ENCODE data around the gene DNM3. TPM values are rescaled to one million over a fixed set of nuclear protein-coding genes. Genes with fewer than 3 reads are reported as not detected.

DNM3 gene
- total RNA-seq, 1 experiment from 2014 or later = 2.7 TPM

GRCh38 chr1:172386046-172386445, 544.7 kb downstream of the DNM3 start:
- Histone ChIP-seq H3K4me2 (ENCODE audit: insufficient read depth, insufficient read length, low read length) (no peak overlapping the region), H2AFZ (ENCODE audit: low read length) (no peak overlapping the region), H3K9ac (ENCODE audit: extremely low read depth, insufficient read length, low read length) (no peak overlapping the region), H3K4me1 (ENCODE audit: insufficient read depth, low read length) (peaks cover 5% of the 10 kb centered on the region; the same call in 1 of the 2 replicates), H3K79me2 (ENCODE audit: insufficient read depth, low read length) (no peaks in the 10 kb centered on the region), H3K9me3 (ENCODE audit: control insufficient read depth, low read depth, low read length) (no peaks in the 10 kb centered on the region), H3K27me3 (ENCODE audit: insufficient read depth, low read length) (no peaks in the 10 kb centered on the region), H3K4ac (ENCODE audit: low read depth, low read length) (no peak overlapping the region), H3K27ac (ENCODE audit: insufficient read length, low read depth, low read length) (no peak overlapping the region), H2BK12ac (ENCODE audit: insufficient read length, low read depth, low read length) (no peak overlapping the region), H3K23ac (ENCODE audit: insufficient read length, low read depth, low read length) (no peak overlapping the region), H2AK5ac (ENCODE audit: insufficient read length, low read length) (no peak overlapping the region), H2BK15ac (ENCODE audit: low read depth, low read length) (no peak overlapping the region), H4K20me1 (ENCODE audit: control insufficient read depth, insufficient read depth, insufficient read length) (no peaks in the 10 kb centered on the region), H2BK20ac (ENCODE audit: low read depth, low read length, poor library complexity, severe bottlenecking) (no peak overlapping the region), H3K79me1 (ENCODE audit: insufficient read depth, low read depth, low read length, poor library complexity, severe bottlenecking) (no peaks in the 10 kb centered on the region), H2BK120ac (ENCODE audit: low read depth, low read length, poor library complexity, severe bottlenecking) (no peak overlapping the region), H3K23me2 (ENCODE audit: insufficient read length, low read depth, low read length, poor library complexity, severe bottlenecking) (no peaks in the 10 kb centered on the region), H3K56ac (ENCODE audit: insufficient read length, low read depth, low read length) (no peak overlapping the region), H3K18ac (ENCODE audit: insufficient read length, low read depth, low read length) (no peak overlapping the region), H4K91ac (ENCODE audit: insufficient read length, low read depth, low read length) (no peak overlapping the region), H3T11ph (ENCODE audit: low read length) (no peak overlapping the region), H2BK5ac (ENCODE audit: insufficient read length, low read length) (no peak overlapping the region), H3K14ac (ENCODE audit: insufficient read depth, low read length) (no peak overlapping the region), H4K8ac (replicated peaks; ENCODE audit: insufficient read length, low read depth, low read length) (no peak overlapping the region), H4K5ac (ENCODE audit: insufficient read length, low read depth, low read length) (no peak overlapping the region)
- TF ChIP-seq CTCF (conservative IDR thresholded peaks at IDR 0.05) = no peak
- H3K9me3 Mint-ChIP-seq = no peaks in the 10 kb centered on the region
- H3K4me1 Mint-ChIP-seq = peaks cover 38 to 45% of the 10 kb centered on the region in 2 experiments
- no peaks in the 10 kb centered on the region for H3K36me3 Mint-ChIP-seq (ENCODE audit: insufficient read depth in 1 of 3, low read depth in 3 of 3)
- no peak for DNase-seq
- H3K27me3 Mint-ChIP-seq (ENCODE audit: low read depth) = no peaks in the 10 kb centered on the region
- H3K4me3 Mint-ChIP-seq = no peak overlapping the region
- WGBS (ENCODE audit: extremely low coverage, insufficient read length, low lambda C conversion rate) = no CpG with 5 or more reads among the region's 2 CpGs
- H3K27ac Mint-ChIP-seq = no peak overlapping the region
